Right lobe of liver (tissue), 4 donors: Measurements from ENCODE around the gene VPS36.

ENCODE experiments used
- POLR2A ChIP-seq: fragments of 450-650 bp; IDR thresholded peaks from one replicate; pipeline ENCODE4 v1.6.1; 2017; ENCODE audit warnings: antibody characterized with exemption, mild to moderate bottlenecking
- TF ChIP-seq, protein P1 (sequence below), 4 donors: fragments of 200-600 bp in 3 of 4; fragments of 450-650 bp in 1 of 4; IDR thresholded peaks; one replicate each; pipeline versions ENCODE4 v1.5.1 to v1.8.0; 2016 to 2022; ENCODE audit warnings: antibody characterized with exemption in 4 of 4, mild to moderate bottlenecking in 2 of 4
- donor health status: DM: no; HTN: no; CAD: no.
- donor health status: DM: no; HTN: no; CAD: no.
- donor health status: DM: no; HTN: yes; CAD: no.

DNA sequence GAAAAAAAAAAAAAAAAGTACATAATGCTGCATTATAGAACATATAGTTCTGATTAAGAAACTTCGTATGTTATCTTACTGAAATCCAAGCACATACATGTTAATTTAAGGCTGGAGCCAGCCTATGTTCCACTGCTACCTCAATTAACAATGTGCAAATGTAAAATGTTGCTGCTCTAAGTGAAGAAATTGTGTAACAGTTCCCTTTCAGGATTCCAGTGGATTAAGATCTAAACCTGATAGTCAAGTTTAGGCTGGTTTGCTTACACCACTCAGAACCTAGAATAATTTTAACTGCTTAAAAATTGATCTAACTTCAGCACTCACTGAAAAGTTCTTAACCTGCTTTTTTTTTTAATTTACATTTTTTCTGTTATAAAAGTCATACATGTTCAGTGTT lies 4.2 kb downstream of the VPS36 start:
- TF ChIP-seq, protein P1, sequence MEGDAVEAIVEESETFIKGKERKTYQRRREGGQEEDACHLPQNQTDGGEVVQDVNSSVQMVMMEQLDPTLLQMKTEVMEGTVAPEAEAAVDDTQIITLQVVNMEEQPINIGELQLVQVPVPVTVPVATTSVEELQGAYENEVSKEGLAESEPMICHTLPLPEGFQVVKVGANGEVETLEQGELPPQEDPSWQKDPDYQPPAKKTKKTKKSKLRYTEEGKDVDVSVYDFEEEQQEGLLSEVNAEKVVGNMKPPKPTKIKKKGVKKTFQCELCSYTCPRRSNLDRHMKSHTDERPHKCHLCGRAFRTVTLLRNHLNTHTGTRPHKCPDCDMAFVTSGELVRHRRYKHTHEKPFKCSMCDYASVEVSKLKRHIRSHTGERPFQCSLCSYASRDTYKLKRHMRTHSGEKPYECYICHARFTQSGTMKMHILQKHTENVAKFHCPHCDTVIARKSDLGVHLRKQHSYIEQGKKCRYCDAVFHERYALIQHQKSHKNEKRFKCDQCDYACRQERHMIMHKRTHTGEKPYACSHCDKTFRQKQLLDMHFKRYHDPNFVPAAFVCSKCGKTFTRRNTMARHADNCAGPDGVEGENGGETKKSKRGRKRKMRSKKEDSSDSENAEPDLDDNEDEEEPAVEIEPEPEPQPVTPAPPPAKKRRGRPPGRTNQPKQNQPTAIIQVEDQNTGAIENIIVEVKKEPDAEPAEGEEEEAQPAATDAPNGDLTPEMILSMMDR (IDR thresholded peaks at IDR 0.05) = no peak
- TF ChIP-seq POLR2A = no peak
